Effector CD8-positive, alpha-beta T cell (primary cell): Measurements from ENCODE around the gene ZNF28.
"Not testable (repeated sequence)": the region's sequence is repeated elsewhere in the genome, so short reads cannot be mapped to it uniquely, and the experiment has no call there.

ENCODE experiments used
- DNase-seq: peaks from one replicate; lab custom pipeline; 2025; lab: John Stamatoyannopoulos, UW
- total RNA-seq, 4 experiments: gene quantifications; one replicate each; lab custom pipeline; 2026; lab: John Stamatoyannopoulos, UW

ZNF28 gene
- total RNA-seq: 36.7 to 63.7 (median 47.1) reads per million in 4 experiments

- DNase-seq: peak; percentile 14
Observed at GRCh38 chr19:52821204-52821960, at the start of gene ZNF28. ZNF28 (minus strand) TSS chr19:52821633; CDS start chr19:52817958, 3,675 bp downstream.

- DNase-seq: not testable (repeated sequence)
Observed at GRCh38 chr19:52868031-52868430, 46.6 kb upstream of the ZNF28 start.

DNA sequence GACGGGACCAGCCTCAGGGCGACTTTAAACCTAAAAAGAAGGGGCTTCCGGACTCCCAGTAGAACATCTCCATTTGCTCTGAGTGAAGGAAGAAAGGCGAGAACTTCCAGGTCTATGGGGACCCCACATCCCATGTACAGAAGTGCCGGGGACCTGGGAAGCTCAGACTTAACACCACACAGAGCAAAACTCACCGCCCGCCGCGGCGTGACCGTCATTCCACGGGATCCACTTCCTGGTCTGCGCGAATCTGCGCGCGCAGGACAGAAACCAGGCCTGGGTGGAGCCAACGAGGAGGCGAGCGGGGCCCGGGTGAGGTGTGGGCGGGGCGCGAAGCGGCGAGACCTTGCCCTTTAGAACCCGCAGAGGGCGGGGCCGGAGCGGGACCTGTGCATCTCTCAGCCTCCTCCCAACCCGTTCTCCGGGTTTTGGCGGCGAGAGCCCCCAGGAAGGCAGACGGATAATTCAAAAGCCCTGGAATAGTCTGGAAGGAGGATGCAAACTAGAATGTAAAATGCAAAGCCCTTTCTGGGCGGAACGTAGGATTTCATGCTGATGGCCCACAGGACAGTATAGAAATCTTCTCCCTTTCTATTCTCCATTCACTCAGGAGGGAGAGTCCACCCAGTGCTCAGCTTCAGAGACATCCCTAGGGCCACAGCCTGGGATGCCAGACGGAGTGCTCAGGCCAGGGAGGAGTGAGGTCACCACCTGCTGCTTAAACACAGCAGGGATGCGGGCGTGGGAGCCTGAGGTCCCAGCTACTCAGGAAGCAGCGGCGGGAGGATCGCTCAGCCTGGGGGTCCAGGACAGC, 36.2 kb upstream of the ZNF28 start, which contains the start of gene ZNF468:
TSS of gene ZNF468 (minus strand) at position 242 of the 814 bp plus-strand sequence. CDS start 3,347 bp downstream, outside the sequence.
- DNase-seq: peak; percentile 67

DNA sequence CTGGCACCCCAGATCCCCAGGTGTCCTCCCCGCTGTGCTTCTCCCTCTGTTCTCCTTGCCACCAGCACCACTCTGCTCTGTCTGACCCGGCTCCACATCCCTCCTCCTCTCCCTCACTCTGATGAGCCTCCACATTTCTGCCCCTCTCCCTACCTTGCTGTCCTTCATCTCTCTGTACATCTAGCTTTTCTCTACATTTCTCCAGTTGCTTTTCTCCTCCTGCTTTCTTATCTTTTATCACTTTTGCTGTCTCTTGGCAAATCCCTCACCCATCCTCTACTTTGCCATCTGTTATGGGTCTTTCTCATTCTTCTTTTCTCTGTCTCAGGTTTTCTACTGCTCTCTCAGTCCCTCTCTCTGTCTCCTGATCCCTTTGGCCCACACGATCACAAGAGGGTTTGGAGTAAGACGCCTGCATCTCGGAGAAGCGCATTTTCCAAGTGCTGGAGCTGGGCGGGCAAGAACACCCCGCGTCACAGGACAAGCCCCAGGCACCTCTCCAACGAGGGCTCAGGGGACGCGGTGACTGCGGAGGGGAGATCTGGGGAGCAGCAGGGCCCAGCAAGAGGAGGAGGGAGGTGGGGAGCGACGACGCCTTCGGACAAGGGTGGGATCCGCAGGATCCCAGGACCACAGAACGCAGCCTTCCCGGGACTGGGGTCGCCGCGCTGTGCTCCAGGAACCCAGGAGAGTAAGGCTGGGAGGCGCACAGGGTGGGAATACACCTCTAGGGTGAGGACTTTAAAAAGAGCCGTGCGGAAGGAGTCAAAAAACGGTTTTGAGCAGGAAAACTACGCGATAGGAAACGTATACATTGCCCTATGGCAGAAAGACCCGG, 35.3 kb upstream of the ZNF28 start:
- DNase-seq: not testable (repeated sequence)

- DNase-seq: not testable (repeated sequence)
Observed at GRCh38 chr19:52847352-52847751, 25.9 kb upstream of the ZNF28 start.

DNA sequence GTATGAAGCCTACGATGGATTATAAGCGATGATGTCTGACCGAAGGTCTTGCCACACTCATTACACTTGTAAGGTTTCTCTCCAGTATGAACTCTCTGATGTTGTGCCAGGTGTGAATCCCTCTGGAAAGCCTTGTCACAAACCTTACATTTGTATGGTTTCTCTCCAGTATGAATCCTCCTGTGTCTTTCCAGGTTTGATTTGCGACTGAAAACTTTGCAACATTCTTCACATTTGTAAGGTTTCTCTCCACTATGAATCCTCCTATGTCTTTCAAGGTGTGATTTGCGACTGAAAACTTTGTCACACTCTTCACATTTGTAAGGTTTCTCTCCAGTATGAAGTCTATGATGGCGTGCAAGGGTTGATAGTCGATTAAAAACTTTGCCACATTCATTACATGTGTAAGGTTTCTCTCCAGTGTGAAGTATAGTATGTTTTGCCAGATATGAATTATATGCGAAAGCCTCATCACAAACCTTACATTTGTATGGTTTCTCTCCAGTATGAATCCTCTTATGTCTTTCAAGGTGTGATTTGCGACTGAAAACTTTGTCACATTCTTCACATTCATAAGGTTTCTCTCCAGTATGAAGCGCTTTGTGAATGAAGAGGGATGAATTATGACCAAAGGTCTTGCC, 19.5 kb upstream of the ZNF28 start:
- DNase-seq: not testable (repeated sequence)

DNA sequence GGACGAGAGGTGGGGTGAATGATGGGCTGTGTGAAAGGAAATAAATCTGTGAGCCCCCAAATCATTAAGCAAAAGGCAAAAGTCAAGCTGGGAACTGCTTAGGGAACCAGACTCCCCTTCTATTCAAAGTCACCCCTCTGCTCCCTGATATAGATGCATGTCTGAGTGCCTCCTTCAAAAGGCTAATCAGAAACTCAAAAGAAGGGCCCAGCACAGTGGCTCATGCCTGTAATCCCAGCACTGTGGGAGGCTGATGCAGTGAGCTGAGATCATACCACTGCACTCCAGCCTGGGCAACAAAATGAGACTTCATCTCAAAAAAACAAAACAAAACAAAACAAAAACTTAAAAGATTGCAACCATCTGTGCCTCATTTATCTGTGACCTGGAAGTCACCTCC, 12.9 kb upstream of the ZNF28 start:
- not testable (repeated sequence) for DNase-seq

GRCh38 chr19:52833541-52833940, 12.1 kb upstream of the ZNF28 start:
- not testable (repeated sequence) for DNase-seq

GRCh38 chr19:52829866-52830265, 8.4 kb upstream of the ZNF28 start:
- DNase-seq: not testable (repeated sequence)

- DNase-seq: no peak
Observed at GRCh38 chr19:52825765-52826164, 4.3 kb upstream of the ZNF28 start.

DNA sequence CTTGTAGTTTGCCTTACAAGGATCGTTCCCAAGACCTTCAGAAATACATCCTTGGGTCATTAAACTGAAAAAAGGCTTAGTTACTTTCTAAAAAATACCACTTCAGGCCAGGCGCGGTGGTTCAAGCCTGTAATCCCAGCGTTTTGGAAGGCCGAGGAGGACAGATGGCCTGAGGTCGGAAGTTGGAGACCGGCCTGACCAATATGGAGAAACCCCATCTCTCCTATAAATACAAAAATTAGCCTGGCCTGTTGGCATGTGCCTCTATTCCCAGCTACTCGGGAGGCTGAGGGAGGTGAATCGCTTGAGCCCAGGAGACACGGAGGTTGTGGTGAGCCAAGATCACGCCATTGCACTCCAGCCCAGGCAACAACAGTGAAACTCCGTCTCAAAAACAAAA, 2.2 kb upstream of the ZNF28 start:
- no peak for DNase-seq

- not testable (repeated sequence) for DNase-seq
Observed at GRCh38 chr19:52820472-52821203, 795 bp downstream of the ZNF28 start.

GRCh38 chr19:52809801-52810200, 11.6 kb downstream of the ZNF28 start:
- DNase-seq: no peak

- DNase-seq: not testable (repeated sequence)
Observed at GRCh38 chr19:52799950-52800640, 21.3 kb downstream of the ZNF28 start.

DNA sequence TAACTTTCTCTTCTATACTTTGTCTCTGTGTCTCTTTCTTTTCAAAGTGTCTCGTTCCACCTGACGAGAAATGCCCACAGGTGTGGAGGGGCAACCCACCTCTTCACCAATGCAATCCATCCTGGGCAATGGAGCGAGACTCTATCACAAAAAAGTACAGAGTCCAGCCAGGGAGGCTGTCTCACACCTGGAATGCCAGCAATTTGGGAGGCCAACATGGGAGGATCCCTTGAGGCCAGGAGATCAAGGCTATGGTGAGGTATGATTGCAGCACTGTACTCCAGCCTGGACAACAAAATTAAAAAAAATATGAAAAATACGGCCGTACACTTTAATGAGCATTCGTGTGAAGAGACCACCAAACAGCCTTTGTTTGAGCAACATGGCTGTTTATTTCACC, 32.0 kb downstream of the ZNF28 start:
- DNase-seq: no peak

DNA sequence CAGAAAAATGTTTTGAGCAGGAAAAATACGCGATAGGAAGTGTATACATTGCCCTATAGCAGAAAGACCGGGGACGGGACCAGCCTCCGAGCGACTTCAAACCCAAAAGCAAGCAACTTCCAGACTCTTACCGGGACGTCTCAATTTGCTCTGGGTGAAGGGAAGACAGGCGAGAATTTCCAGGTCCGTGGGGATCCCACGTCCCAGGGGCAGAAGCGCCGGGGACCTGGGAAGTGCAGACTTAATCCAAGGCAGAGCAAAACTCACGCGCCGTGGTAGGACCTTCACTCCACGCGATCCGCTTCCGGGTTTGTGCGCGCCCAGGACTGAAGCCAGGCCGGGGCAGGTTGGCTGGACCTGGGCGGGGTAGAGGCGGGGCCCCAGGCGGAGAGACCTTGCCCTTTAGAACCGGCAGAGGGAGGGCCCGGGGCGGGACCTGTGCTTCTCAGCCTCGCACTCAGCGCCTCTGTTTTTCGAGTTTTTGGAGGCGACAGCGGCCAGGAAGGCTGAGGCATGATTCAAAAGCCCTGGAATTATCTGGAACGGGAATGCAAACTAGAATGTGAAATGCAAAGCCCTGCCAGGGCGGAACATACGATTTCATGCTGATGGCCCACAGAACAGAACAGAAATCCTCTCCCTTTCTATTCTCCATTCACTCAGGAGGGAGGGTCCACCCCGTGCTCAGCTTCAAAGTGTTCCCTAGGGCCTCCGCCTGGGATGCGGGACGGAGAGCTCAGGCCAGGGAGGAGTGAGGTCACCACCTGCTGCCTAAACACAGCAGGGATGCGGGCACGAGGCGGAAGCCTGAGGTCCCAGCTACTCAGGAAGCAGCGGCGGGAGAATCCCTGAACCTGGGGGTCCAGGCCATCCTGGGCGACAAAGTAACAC, 34.7 kb downstream of the ZNF28 start, which contains the start of gene ZNF600:
TSS of gene ZNF600 (minus strand) at position 328 of the 891 bp plus-strand sequence. CDS start 7,903 bp downstream, outside the sequence.
- DNase-seq: peak; percentile 59

DNA sequence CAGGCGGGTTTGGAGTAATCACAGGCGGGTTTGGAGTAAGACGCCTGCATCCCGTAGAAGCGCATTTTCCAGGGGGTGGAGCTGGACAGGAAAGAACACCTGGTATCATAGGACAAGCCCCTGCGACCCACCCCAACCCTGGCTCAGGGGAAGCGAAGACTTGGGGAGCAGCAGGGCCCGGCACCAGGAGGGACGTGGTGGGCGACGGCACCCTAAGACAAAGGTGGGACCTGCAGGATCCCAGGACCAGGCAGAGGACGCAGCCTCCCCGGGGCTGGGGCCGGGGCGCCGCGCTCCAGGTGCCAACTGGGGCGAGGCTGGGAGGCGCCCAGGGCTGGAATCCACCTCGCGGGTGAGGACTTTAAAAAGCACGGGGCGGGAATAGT, 35.4 kb downstream of the ZNF28 start:
- no peak for DNase-seq

DNA sequence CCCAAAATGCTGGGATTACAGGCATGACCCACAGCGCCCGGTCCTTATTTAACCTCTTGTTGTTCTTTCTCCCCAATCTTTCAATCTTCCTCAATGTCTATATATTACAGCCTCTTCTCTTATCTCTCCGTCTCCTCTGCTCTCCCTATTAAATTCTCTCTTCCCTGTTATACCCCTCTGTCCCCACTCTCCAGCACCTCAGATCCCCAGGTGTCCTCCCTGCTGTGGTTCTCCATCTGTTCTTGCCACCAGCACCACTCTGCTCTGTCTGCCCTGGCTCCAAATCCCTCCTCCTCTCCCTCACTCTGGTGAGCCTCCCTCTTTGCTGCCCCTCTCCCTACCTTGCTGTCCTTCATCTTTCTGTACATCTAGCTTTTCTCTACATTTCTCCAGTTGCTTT, 35.9 kb downstream of the ZNF28 start:
- DNase-seq: no peak

DNA sequence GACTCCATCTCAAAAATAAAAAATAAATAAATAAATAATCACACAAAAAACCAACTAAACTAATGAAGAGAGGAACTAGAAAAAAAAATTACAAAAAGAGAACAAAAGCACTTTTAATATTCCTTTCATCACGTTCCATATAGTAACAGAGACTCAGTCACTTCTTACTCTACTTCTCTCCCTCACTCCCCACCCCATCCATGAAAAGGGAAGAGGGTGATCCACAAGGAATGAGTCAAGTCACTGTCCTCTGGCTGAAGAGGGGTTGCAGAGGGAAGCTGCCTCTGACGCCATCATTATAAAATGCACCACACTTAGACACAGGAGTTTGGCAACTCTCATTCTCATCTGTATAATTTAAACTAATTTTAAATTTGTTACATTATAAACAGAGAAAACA, 38.6 kb downstream of the ZNF28 start:
- not testable (repeated sequence) for DNase-seq
